Cardiac muscle cell (in vitro differentiated cells and primary cell): Measurements from ENCODE around the gene RNASEH2A. TPM values are rescaled to one million over a fixed set of nuclear protein-coding genes. Genes with fewer than 3 reads are reported as not detected.

Experiments
- DNase-seq, 2 donors: peaks; one replicate each; pipeline versions ENCODE4 v3.0.0 to v3.0.0-alpha.2; 2010 to 2017; ENCODE audit warnings: low read depth in 1 of 2, low spot score in 1 of 2
- H3K27ac ChIP-seq: fragments of 200-600 bp; sonication (generic); 2 replicates; pipeline ENCODE4 v1.5.1; 2016
- H3K27me3 ChIP-seq: fragments of 200-600 bp; sonication (generic); 2 replicates; pipeline ENCODE4 v1.6.0; 2016; ENCODE audit warnings: control low read depth
- H3K36me3 ChIP-seq: fragments of 200-600 bp; sonication (generic); 2 replicates; pipeline ENCODE4 v1.5.1; 2016; ENCODE audit warnings: control low read depth
- H3K4me1 ChIP-seq: fragments of 200-600 bp; sonication (generic); 2 replicates; pipeline ENCODE4 v1.8.1; 2017; ENCODE audit warnings: low read depth, mild to moderate bottlenecking, mixed run types
- H3K4me3 ChIP-seq: fragments of 200-600 bp; sonication (generic); 2 replicates; pipeline ENCODE4 v1.5.1; 2016; ENCODE audit warnings: mild to moderate bottlenecking
- H3K9me3 ChIP-seq: fragments of 200-600 bp; sonication (generic); 2 replicates; pipeline ENCODE4 v1.5.1; 2017; ENCODE audit warnings: low read depth, mild to moderate bottlenecking, control low read depth
- CTCF ChIP-seq: IDR thresholded peaks from 2 replicates; pipeline ENCODE4 v1.5.1; 2012; ENCODE audit warnings: low read depth, mild to moderate bottlenecking, low read length
- polyA plus RNA-seq: library from polyadenylated mRNA; unstranded; fragments of >200 nt; fragmentation: Nextera tagmentation; extraction: Ambion mirVana; gene quantifications from 2 replicates; pipeline ENCODE4 v1.2.1, GENCODE V29; 2016
- total RNA-seq: library from RNA; depleted of rRNA; stranded (reverse); fragments of >200 nt; gene quantifications from 2 replicates; pipeline ENCODE4 v1.2.3, GENCODE V29; 2016

The RNASEH2A gene
- total and polyA plus RNA-seq, 2 experiments from 2014 or later, result 29.0 to 40.4 TPM

GRCh38 chr19:12773571-12773970, 32.8 kb upstream of the RNASEH2A start:
- no peaks in the 10 kb centered on the region for H3K27me3 ChIP-seq
- no peaks in the 10 kb centered on the region for H3K36me3 ChIP-seq
- H3K27ac ChIP-seq, result no peak overlapping the region
- H3K4me1 ChIP-seq, result no peaks in the 10 kb centered on the region
- no peak for DNase-seq
- H3K9me3 ChIP-seq, result no peaks in the 10 kb centered on the region
- H3K4me3 ChIP-seq, result no peak overlapping the region
- peak; percentile 31 for TF ChIP-seq CTCF

- DNase-seq, result no peak
- no peak within 1 kb of the TSS for H3K27ac ChIP-seq
- H3K4me1 ChIP-seq, result no peaks in the 10 kb centered on the region
Measured at GRCh38 chr19:12774588-12775555, 31.5 kb upstream of the RNASEH2A start, which contains the start of gene HOOK2. TSS of gene HOOK2 (minus strand) at chr19:12775552. CDS start at chr19:12775449, 103 bp downstream.

GRCh38 chr19:12777217-12778016, 29.0 kb upstream of the RNASEH2A start:
- H3K27ac ChIP-seq, result no peak overlapping the region
- H3K27me3 ChIP-seq, result no peaks in the 10 kb centered on the region
- TF ChIP-seq CTCF, result peak; percentile 92
- peak; percentile 83 to 84 for DNase-seq
- peak overlapping the region; percentile 33 for H3K4me3 ChIP-seq
- no peaks in the 10 kb centered on the region for H3K4me1 ChIP-seq
- H3K36me3 ChIP-seq, result no peaks in the 10 kb centered on the region
- no peaks in the 10 kb centered on the region for H3K9me3 ChIP-seq

More at GRCh38 chr19:12774588-12775555, 31.5 kb upstream of the RNASEH2A start, which contains the start of gene HOOK2:
- no peaks in the 10 kb centered on the region for H3K27me3 ChIP-seq
- H3K36me3 ChIP-seq, result no peaks in the 10 kb centered on the region
- H3K9me3 ChIP-seq, result no peaks in the 10 kb centered on the region
- TF ChIP-seq CTCF, result no peak
- peak within 1 kb of the TSS; percentile 59 for H3K4me3 ChIP-seq

- H3K4me3 ChIP-seq, result peak overlapping the region; percentile 33
- H3K36me3 ChIP-seq, result no peaks in the 10 kb centered on the region
- peak overlapping the region; percentile 32 for H3K27ac ChIP-seq
- TF ChIP-seq CTCF, result no peak
- peaks cover 5% of the 10 kb centered on the region for H3K4me1 ChIP-seq
- H3K9me3 ChIP-seq, result no peaks in the 10 kb centered on the region
- H3K27me3 ChIP-seq, result no peaks in the 10 kb centered on the region
- peak; percentile 73 to 93 for DNase-seq
Measured at GRCh38 chr19:12778017-12778904, 28.1 kb upstream of the RNASEH2A start.

GRCh38 chr19:12778905-12779161, 27.6 kb upstream of the RNASEH2A start:
- Histone ChIP-seq H3K27ac (peak overlapping the region; percentile 7), H3K9me3 (no peaks in the 10 kb centered on the region)
- no peak for TF ChIP-seq CTCF

More at GRCh38 chr19:12778905-12779161, 27.6 kb upstream of the RNASEH2A start:
- DNase-seq, result no peak
- no peak overlapping the region for H3K4me3 ChIP-seq
- no peaks in the 10 kb centered on the region for H3K36me3 ChIP-seq
- no peaks in the 10 kb centered on the region for H3K27me3 ChIP-seq
- peaks cover 10% of the 10 kb centered on the region for H3K4me1 ChIP-seq
